ENCODE data around the gene ACOT7. TPM values are rescaled to one million over a fixed set of nuclear protein-coding genes. Genes with fewer than 3 reads are reported as not detected.

The ACOT7 gene
- total RNA-seq, 1 donor from 2014 or later = 40.0 TPM

GRCh38 chr1:6279066-6279465, 114.5 kb downstream of the ACOT7 start:
- no peak for DNase-seq (ENCODE audit: extremely low spot score, unreplicated experiment)
- Mint-ChIP-seq H3K4me1 (ENCODE audit: unreplicated experiment) (peaks cover 20% of the 10 kb centered on the region), H3K27me3 (no peaks in the 10 kb centered on the region), H3K9me3 (no peaks in the 10 kb centered on the region), H3K4me3 (no peak overlapping the region), H3K27ac (no peak overlapping the region), H3K36me3 (no peaks in the 10 kb centered on the region)
- no peak for TF ChIP-seq CTCF (conservative IDR thresholded peaks at IDR 0.05)

GRCh38 chr1:6278263-6278662, 115.3 kb downstream of the ACOT7 start:
- no peaks in the 10 kb centered on the region for H3K27me3 Mint-ChIP-seq
- no peak overlapping the region for H3K4me3 Mint-ChIP-seq
- no peak for TF ChIP-seq CTCF (conservative IDR thresholded peaks at IDR 0.05)
- peaks cover 24% of the 10 kb centered on the region for H3K4me1 Mint-ChIP-seq (ENCODE audit: unreplicated experiment)
- H3K27ac Mint-ChIP-seq = no peak overlapping the region
- no peaks in the 10 kb centered on the region for H3K36me3 Mint-ChIP-seq
- DNase-seq (ENCODE audit: extremely low spot score, unreplicated experiment) = no peak
- no peaks in the 10 kb centered on the region for H3K9me3 Mint-ChIP-seq

- H3K27me3 Mint-ChIP-seq = no peaks in the 10 kb centered on the region
- no peaks in the 10 kb centered on the region for H3K36me3 Mint-ChIP-seq
- TF ChIP-seq CTCF (conservative IDR thresholded peaks at IDR 0.05) = no peak
- no peak for DNase-seq (ENCODE audit: extremely low spot score, unreplicated experiment)
- no peak overlapping the region for H3K4me3 Mint-ChIP-seq
- H3K27ac Mint-ChIP-seq = no peak overlapping the region
- H3K4me1 Mint-ChIP-seq (ENCODE audit: unreplicated experiment) = peaks cover 33% of the 10 kb centered on the region
- H3K9me3 Mint-ChIP-seq = no peaks in the 10 kb centered on the region
Observed at GRCh38 chr1:6276811-6277555, 116.6 kb downstream of the ACOT7 start.

- Mint-ChIP-seq H3K27ac (no peak overlapping the region), H3K9me3 (no peaks in the 10 kb centered on the region), H3K4me1 (ENCODE audit: unreplicated experiment) (peaks cover 40% of the 10 kb centered on the region), H3K27me3 (no peaks in the 10 kb centered on the region), H3K4me3 (peak overlapping the region; percentile 51), H3K36me3 (no peaks in the 10 kb centered on the region)
- no peak for DNase-seq (ENCODE audit: extremely low spot score, unreplicated experiment)
- no peak for TF ChIP-seq CTCF (conservative IDR thresholded peaks at IDR 0.05)
Observed at GRCh38 chr1:6275826-6276782, 117.5 kb downstream of the ACOT7 start.

GRCh38 chr1:6274622-6275139, 118.9 kb downstream of the ACOT7 start:
- Mint-ChIP-seq H3K9me3 (no peaks in the 10 kb centered on the region), H3K4me1 (ENCODE audit: unreplicated experiment) (peaks cover 49% of the 10 kb centered on the region), H3K4me3 (no peak overlapping the region), H3K36me3 (no peaks in the 10 kb centered on the region), H3K27ac (no peak overlapping the region), H3K27me3 (no peaks in the 10 kb centered on the region)
- no peak for TF ChIP-seq CTCF (conservative IDR thresholded peaks at IDR 0.05)
- no peak for DNase-seq (ENCODE audit: extremely low spot score, unreplicated experiment)

Data from type B pancreatic cell (in vitro differentiated cells).